ENCODE results near the gene PRKD2. TPM values are rescaled to one million over a fixed set of nuclear protein-coding genes. Genes with fewer than 3 reads are reported as not detected.

PRKD2 gene
- total and polyA plus RNA-seq, 10 of the 15 experiments (the other 5 are each of a cell fraction or from before 2014, with no cell fraction given): 2.3 to 98.8 (median 32.9) TPM

- no peak for TF ChIP-seq E4F1 (IDR thresholded peaks at IDR 0.05; ENCODE audit: borderline replicate concordance, partially characterized antibody)
- no peak for TF ChIP-seq CBX5 (IDR thresholded peaks at IDR 0.05; ENCODE audit: low read depth)
- no peak for TF ChIP-seq ZSCAN29 (IDR thresholded peaks at IDR 0.05)
- no peak for TF ChIP-seq BCL3 (IDR thresholded peaks at IDR 0.05; ENCODE audit: borderline replicate concordance, insufficient read depth, low read depth, low read length, poor library complexity, severe bottlenecking)
- no peak for TF ChIP-seq MTA2 (IDR thresholded peaks at IDR 0.05; ENCODE audit: low read depth)
- no peak for TF ChIP-seq ZNF687 (IDR thresholded peaks at IDR 0.05)
- no peak for TF ChIP-seq RAD21 (IDR thresholded peaks at IDR 0.05; ENCODE audit: insufficient read depth, low read depth, low read length)
- no peak for TF ChIP-seq NR2C2 (IDR thresholded peaks at IDR 0.05; ENCODE audit: borderline replicate concordance, control insufficient read depth, insufficient read length, low read depth)
- 0 out of 2 replicates have a peak, but pooled peaks have one; percentile 15 for TF ChIP-seq CREB1 (IDR thresholded peaks at IDR 0.05; ENCODE audit: low read depth)
- TF ChIP-seq SIX5 (IDR thresholded peaks at IDR 0.05; ENCODE audit: low read depth, low read length, severe bottlenecking): no peak
- TF ChIP-seq ZBTB4 (CRISPR knock-in tag; IDR thresholded peaks at IDR 0.05): no peak
- no peak for TF ChIP-seq IKZF1 (conservative IDR thresholded peaks at IDR 0.05)
- TF ChIP-seq BRCA1 (IDR thresholded peaks at IDR 0.05; ENCODE audit: low read depth, low read length): no peak
Measured at GRCh38 chr19:46639358-46640182, 77.3 kb downstream of the PRKD2 start (continued).

All from GM12878 (cell line).